ENCODE data around the gene HMGCLL1.

- TF ChIP-seq CTCF (IDR thresholded peaks at IDR 0.05) (no peak), POLR2A (IDR thresholded peaks at IDR 0.05) (no peak), EP300 (IDR thresholded peaks at IDR 0.05) (no peak)
These were observed 168.3 kb downstream of the HMGCLL1 start for GRCh38 chr6:55410674-55411073.
